GM19043 (cell line): ENCODE results near the gene PLAAT4.
"Not testable (repeated sequence)": the region's sequence is repeated elsewhere in the genome, so short reads cannot be mapped to it uniquely, and the experiment has no call there.

ENCODE experiments used
- ATAC-seq: cut with Tn5 transposase; IDR thresholded peaks from one replicate; pipeline ENCODE4 v1.9.1; 2021; ENCODE audit warnings: low read depth; ENCODE audit not compliant: unreplicated experiment

Gene PLAAT4

GRCh38 chr11:63564784-63565350 is 28.3 kb downstream of the PLAAT4 start:
- no peak for ATAC-seq

DNA sequence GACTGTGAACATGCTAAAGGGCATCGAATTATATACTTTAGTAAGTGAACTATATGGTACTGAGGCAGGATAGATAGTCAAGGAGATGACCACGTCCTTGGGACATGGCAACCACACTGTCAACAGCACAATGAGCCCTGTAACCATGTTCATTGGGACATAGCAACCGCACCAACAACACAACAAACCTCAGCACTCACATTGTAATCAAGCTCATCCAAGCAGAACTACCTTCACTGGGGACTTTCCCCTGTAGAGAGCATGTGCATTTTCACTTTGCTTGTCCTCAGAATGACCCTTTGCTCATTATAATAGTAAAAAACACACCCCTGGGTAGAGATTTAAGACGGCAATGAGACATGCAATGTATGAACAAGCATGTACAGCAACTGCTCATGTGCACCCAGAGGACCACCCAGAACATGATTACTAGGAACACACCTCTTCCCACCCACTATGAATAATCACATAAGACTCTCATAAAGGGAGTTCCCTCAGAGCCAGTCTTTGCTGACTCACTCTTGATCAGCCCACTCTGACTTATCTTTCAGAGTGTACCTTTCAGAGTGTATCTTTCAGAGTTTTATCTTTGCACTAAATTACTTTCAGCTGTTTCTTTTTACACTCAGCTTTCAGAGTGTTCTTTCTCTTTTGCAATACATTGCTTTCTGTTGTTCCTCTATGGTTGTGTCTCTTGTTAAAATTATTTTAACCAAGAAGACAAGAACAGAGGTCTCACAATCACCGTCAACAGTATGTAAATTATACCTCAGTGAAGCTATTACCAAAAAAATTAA is 30.6 kb downstream of the PLAAT4 start:
- ATAC-seq, result peak; percentile 76

DNA sequence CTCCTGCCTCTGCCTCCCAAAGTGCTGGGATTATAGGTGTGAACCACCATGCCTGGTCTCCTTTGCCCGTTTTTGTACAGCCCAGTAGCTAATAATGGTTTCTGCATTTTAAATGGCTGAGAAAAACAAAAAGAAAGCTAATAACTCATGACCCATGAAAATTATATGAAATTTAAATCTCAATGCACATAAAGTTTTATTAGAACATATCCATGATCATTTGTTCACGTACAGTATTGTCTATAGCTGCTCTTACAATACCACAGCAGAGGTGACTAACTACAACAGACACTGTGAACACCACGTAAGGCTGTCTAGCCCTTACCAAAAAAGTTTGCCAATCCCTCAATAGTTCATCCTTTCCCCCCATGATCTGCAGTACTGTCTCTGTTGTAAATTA is 33.0 kb downstream of the PLAAT4 start:
- no peak for ATAC-seq

DNA sequence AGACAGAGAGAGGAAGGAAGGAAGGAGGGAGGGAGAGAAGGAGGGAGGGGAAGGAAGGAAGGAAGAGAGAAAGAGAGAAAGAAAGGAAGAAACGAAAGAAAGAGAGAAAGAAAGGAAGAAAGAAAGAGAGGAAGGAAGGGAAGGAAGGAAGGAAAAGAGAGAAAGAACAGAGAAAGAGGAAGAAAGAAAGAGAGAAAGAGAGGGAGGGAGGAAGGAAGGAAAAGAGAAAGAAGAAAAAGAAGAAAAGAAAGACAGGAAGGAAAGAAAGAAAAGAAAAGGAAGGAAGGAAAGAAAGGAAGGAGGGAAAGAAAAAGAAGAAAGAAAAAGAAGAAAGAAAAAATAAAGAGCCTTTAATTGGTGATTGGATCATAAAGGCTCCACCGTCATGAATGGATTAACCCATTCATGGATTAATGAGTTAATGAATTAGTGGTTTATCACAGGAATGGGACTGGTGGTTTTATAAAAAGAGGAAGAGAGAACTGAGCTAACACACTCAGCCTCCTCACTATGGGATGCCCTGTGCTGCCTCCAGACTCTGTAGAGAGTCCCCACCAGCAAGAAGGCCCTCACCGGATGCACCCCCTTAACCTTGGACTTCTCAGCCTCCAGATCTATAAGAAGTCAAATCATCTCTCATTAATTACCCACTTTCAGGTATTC is 35.5 kb downstream of the PLAAT4 start:
- peak; percentile 61 for ATAC-seq

- ATAC-seq, result no peak
Measured at GRCh38 chr11:63573881-63574855, 37.6 kb downstream of the PLAAT4 start.

DNA sequence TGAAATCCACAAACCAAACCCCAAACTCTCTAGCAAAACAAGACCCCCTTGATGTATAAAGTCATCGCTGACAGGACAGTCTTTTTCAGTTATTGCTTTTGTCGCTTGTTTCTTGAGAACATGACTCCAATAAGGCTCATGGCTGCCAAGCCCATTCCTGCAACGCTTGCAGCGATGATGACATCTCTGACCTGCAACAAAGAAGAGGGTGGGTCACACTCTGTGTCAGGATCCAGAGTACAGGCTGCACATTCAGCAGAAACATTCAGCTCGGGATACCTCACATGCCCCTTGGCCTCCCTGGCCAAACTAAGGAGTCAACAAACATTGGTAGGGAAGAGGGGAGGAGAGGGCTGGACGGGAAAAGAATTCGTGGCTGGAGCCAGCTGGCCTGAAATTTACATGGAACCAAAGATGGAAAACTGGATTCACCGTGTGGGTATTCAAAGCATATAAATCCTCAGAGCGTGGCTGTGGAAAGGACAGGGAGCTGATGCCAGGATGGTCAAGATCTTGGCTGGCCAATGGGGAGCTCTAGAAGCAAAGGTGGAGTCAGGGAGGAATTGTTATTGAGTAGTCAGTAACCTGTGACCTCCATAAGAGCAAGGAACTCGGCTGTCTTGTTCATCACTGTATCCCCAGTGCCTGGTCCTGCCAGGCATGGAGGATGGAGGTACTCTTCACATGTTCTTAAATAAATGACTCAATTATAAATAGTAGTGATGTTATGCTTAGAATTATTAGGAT is 38.4 kb downstream of the PLAAT4 start:
- no peak for ATAC-seq

- ATAC-seq, result not testable (repeated sequence)
Measured at GRCh38 chr11:63578882-63579281, 42.3 kb downstream of the PLAAT4 start.

DNA sequence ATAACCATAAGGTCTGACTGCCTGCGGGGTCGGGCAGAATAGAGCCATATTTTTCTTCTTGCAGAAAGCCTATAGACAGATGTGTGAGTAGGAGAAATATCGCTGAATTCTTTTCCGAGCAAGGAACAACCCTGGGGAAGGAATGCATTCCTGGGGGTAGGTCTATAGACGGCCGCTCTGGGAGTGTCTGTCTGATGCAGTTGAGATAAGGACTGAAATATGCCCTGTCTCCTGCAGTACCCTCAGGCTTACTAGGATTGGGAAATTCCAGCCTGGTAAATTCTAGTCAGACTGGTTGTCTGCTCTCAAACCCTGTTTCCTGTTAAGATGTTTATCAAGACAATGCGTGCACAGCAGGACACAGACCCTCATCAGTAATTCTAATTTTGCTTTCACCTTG is 44.6 kb downstream of the PLAAT4 start:
- not testable (repeated sequence) for ATAC-seq

DNA sequence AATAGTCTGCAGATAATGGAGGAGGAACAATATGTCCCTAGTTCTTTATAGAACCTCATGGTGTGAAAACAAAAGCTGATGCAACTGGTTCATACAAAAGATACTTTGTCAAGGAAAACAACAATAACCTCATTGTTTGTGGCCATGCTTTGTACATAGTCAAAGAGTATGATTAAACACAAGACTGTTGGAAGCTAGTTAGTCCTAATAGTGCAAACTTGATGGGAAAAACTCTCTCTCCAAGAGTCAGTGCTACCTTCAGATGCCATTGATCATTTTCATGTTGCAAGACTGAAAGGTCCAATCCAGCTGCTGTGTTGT is 46.7 kb downstream of the PLAAT4 start:
- no peak for ATAC-seq

GRCh38 chr11:63586451-63587166 is 50.0 kb downstream of the PLAAT4 start:
- no peak for ATAC-seq

GRCh38 chr11:63589000-63589399 is 52.4 kb downstream of the PLAAT4 start:
- ATAC-seq, result no peak

GRCh38 chr11:63590024-63590788 is 53.6 kb downstream of the PLAAT4 start:
- ATAC-seq, result no peak

GRCh38 chr11:63592975-63593395 is 56.4 kb downstream of the PLAAT4 start:
- no peak for ATAC-seq

DNA sequence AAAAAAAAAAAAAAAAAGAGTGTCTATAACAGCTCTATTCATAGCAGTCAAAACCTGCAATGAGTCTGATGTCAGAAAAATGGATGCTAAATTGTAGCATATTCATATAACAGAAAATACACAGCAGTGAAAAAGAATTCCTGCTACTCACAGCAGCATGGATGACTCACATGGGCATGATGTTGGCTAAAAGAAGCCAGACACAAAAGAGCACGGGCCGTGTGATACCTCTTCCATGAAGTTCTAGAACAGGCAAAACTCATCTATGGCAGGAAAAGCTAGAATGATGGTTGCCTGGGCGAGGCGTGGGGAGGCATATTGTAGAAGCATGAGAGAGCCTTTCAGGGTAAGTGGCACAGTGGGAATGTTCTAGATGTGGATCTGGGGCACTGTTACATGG is 58.7 kb downstream of the PLAAT4 start:
- no peak for ATAC-seq
